Neural cell (in vitro differentiated cells): ENCODE results near the gene TFPT. TPM values are rescaled to one million over a fixed set of nuclear protein-coding genes. Genes with fewer than 3 reads are reported as not detected.

Experiments
- polyA plus RNA-seq: library from polyadenylated mRNA; depleted of rRNA; stranded (reverse); fragments of >200 nt; gene quantifications from 2 replicates; pipeline ENCODE4 v1.2.3, GENCODE V29; 2014

TFPT gene
- polyA plus RNA-seq, 1 donor from 2014 or later = 24.3 TPM

Other genes starting within 250 kb of the TFPT start
- gene MYADM, start 247.8 kb downstream of the TFPT start, polyA plus RNA-seq = 2.5 and 4.5 TPM in 2 replicates
- gene PRKCG, start 233.5 kb downstream of the TFPT start, polyA plus RNA-seq = 0.99 and 2.2 TPM in 2 replicates
- 27.8 and 37.0 TPM in 2 replicates for gene CACNG7, start 206.4 kb downstream of the TFPT start, polyA plus RNA-seq
- 3.3 and 6.0 TPM in 2 replicates for gene CACNG8, start 152.7 kb downstream of the TFPT start, polyA plus RNA-seq
- 0.28 and 0.60 TPM in 2 replicates for gene CACNG6, start 124.0 kb downstream of the TFPT start, polyA plus RNA-seq
- not detected in 2 replicates for gene VSTM1, start 51.8 kb downstream of the TFPT start, polyA plus RNA-seq
- not detected in 2 replicates for gene TARM1, start 34.3 kb downstream of the TFPT start, polyA plus RNA-seq
- gene OSCAR, start 14.9 kb downstream of the TFPT start, polyA plus RNA-seq = 0.20 TPM in 1 of 2 replicates, not detected in the other
- 21.4 and 62.8 TPM in 2 replicates for gene NDUFA3, start 12.8 kb downstream of the TFPT start, polyA plus RNA-seq
- 73.5 and 76.6 TPM in 2 replicates for gene PRPF31, start 97 bp upstream of the TFPT start, polyA plus RNA-seq
- gene CNOT3, start 22.1 kb upstream of the TFPT start, polyA plus RNA-seq = 3.8 and 7.6 TPM in 2 replicates
- 14.0 and 17.0 TPM in 2 replicates for gene LENG1, start 44.1 kb upstream of the TFPT start, polyA plus RNA-seq
- gene TMC4, start 57.5 kb upstream of the TFPT start, polyA plus RNA-seq = 0.15 and 2.2 TPM in 2 replicates
- 19.0 and 25.1 TPM in 2 replicates for gene MBOAT7, start 73.9 kb upstream of the TFPT start, polyA plus RNA-seq
- gene TSEN34, start 75.7 kb upstream of the TFPT start, polyA plus RNA-seq = 113 and 130 TPM in 2 replicates
- gene RPS9, start 85.2 kb upstream of the TFPT start, polyA plus RNA-seq = 1,693 and 1,965 TPM in 2 replicates
- gene LILRB3, start 107.3 kb upstream of the TFPT start, polyA plus RNA-seq = not detected in 2 replicates
- gene LILRA6, start 127.1 kb upstream of the TFPT start, polyA plus RNA-seq = not detected in 2 replicates
- gene LILRB5, start 141.6 kb upstream of the TFPT start, polyA plus RNA-seq = not detected in 2 replicates
- gene LILRB2, start 165.5 kb upstream of the TFPT start, polyA plus RNA-seq = not detected in 2 replicates
- gene LILRA5, start 197.5 kb upstream of the TFPT start, polyA plus RNA-seq = not detected in 2 replicates
- gene LILRA4, start 223.5 kb upstream of the TFPT start, polyA plus RNA-seq = not detected in 2 replicates
- gene LAIR1, start 249.3 kb upstream of the TFPT start, polyA plus RNA-seq = not detected in 2 replicates